ENCODE results near the gene BIRC7. TPM values are rescaled to one million over a fixed set of nuclear protein-coding genes. Genes with fewer than 3 reads are reported as not detected.

Gene BIRC7
- polyA plus RNA-seq, 4 donors = 0.38 to 2.8 (median 0.82) TPM

- DNase-seq (ENCODE audit: low read depth in 4 of 4, low spot score in 3 of 4) = no peak
Measured at GRCh38 chr20:63223826-63224207, 11.9 kb upstream of the BIRC7 start.

GRCh38 chr20:63224412-63225081, 11.2 kb upstream of the BIRC7 start:
- DNase-seq (ENCODE audit: low read depth in 4 of 4, low spot score in 3 of 4) = no peak

- no peak for DNase-seq (ENCODE audit: low read depth in 4 of 4, low spot score in 3 of 4)
Measured at GRCh38 chr20:63225082-63225454, 10.6 kb upstream of the BIRC7 start.

GRCh38 chr20:63226042-63226943, 9.4 kb upstream of the BIRC7 start:
- DNase-seq (ENCODE audit: low read depth in 4 of 4, low spot score in 3 of 4) = no peak

GRCh38 chr20:63227260-63227659, 8.4 kb upstream of the BIRC7 start:
- no peak for DNase-seq (ENCODE audit: low read depth in 4 of 4, low spot score in 3 of 4)

GRCh38 chr20:63228806-63229205, 6.9 kb upstream of the BIRC7 start:
- DNase-seq (ENCODE audit: low read depth in 4 of 4, low spot score in 3 of 4) = no peak

- no peak for DNase-seq (ENCODE audit: low read depth in 4 of 4, low spot score in 3 of 4)
Measured at GRCh38 chr20:63230800-63231268, 4.9 kb upstream of the BIRC7 start.

- DNase-seq (ENCODE audit: low read depth in 4 of 4, low spot score in 3 of 4) = no peak
Measured at GRCh38 chr20:63232235-63233060, 3.3 kb upstream of the BIRC7 start.

- DNase-seq (ENCODE audit: low read depth in 4 of 4, low spot score in 3 of 4) = no peak
Measured at GRCh38 chr20:63233061-63233344, 2.7 kb upstream of the BIRC7 start.

GRCh38 chr20:63233924-63234323, 1.8 kb upstream of the BIRC7 start:
- DNase-seq (ENCODE audit: low read depth in 4 of 4, low spot score in 3 of 4) = no peak

GRCh38 chr20:63234693-63235398, 859 bp upstream of the BIRC7 start:
- no peak for DNase-seq (ENCODE audit: low read depth in 4 of 4, low spot score in 3 of 4)

GRCh38 chr20:63236116-63236837, 572 bp downstream of the BIRC7 start:
- DNase-seq (ENCODE audit: low read depth in 4 of 4, low spot score in 3 of 4) = no peak

- no peak for DNase-seq (ENCODE audit: low read depth in 4 of 4, low spot score in 3 of 4)
Measured at GRCh38 chr20:63238031-63238430, 2.3 kb downstream of the BIRC7 start.

- no peak for DNase-seq (ENCODE audit: low read depth in 4 of 4, low spot score in 3 of 4)
Measured at GRCh38 chr20:63238514-63239125, 2.9 kb downstream of the BIRC7 start.

- DNase-seq (ENCODE audit: low read depth in 4 of 4, low spot score in 3 of 4) = no peak
Measured at GRCh38 chr20:63239431-63239830, 3.7 kb downstream of the BIRC7 start.

- DNase-seq (ENCODE audit: low read depth in 4 of 4, low spot score in 3 of 4) = no peak
Measured at GRCh38 chr20:63240004-63240403, 4.3 kb downstream of the BIRC7 start.

- no peak for DNase-seq (ENCODE audit: low read depth in 4 of 4, low spot score in 3 of 4)
Measured at GRCh38 chr20:63241272-63241671, 5.6 kb downstream of the BIRC7 start.

- DNase-seq (ENCODE audit: low read depth in 4 of 4, low spot score in 3 of 4) = no peak
Measured at GRCh38 chr20:63242736-63243135, 7.0 kb downstream of the BIRC7 start.

- DNase-seq (ENCODE audit: low read depth in 4 of 4, low spot score in 3 of 4) = no peak
Measured at GRCh38 chr20:63243604-63244247, 8.0 kb downstream of the BIRC7 start.

Data from left renal pelvis (tissue), 4 donors.